Suprapubic skin (tissue), 4 donors: ENCODE results near the gene GASK1A. TPM values are rescaled to one million over a fixed set of nuclear protein-coding genes. Genes with fewer than 3 reads are reported as not detected.

Experiments
- DNase-seq, 2 donors: peaks; one replicate each; pipeline ENCODE4 v3.0.0-alpha.2; 2019; ENCODE audit warnings: low spot score in 2 of 2
- H3K27ac ChIP-seq: fragments of 200-600 bp; sonication (generic); one replicate; pipeline ENCODE4 v1.5.1; 2019
- H3K27me3 ChIP-seq: fragments of 200-600 bp; sonication (generic); one replicate; pipeline ENCODE4 v1.5.1; 2019
- H3K36me3 ChIP-seq: fragments of 200-600 bp; sonication (generic); one replicate; pipeline ENCODE4 v1.5.1; 2019
- H3K4me1 ChIP-seq: fragments of 200-600 bp; sonication (generic); one replicate; pipeline ENCODE4 v1.5.1; 2019
- H3K4me3 ChIP-seq: fragments of 200-600 bp; sonication (generic); one replicate; pipeline ENCODE4 v1.5.1; 2019; ENCODE audit warnings: mild to moderate bottlenecking
- H3K9me3 ChIP-seq: fragments of 200-600 bp; sonication (generic); one replicate; pipeline ENCODE4 v1.5.1; 2019
- CTCF ChIP-seq, 2 donors: fragments of 200-600 bp in 1 of 2; fragments of 450-650 bp in 1 of 2; sonication (generic) in 1 of 2; IDR thresholded peaks; one replicate each; pipeline ENCODE4 v1.5.1; 2016 to 2019; ENCODE audit warnings: antibody characterized with exemption in 2 of 2, mild to moderate bottlenecking in 1 of 2, moderate library complexity in 1 of 2
- EP300 ChIP-seq: sonication (generic); formaldehyde crosslinking; IDR thresholded peaks from one replicate; pipeline ENCODE4 v1.6.1; 2017; ENCODE audit warnings: antibody characterized with exemption
- POLR2A ChIP-seq, 2 donors: fragments of 450-650 bp; IDR thresholded peaks; one replicate each; pipeline ENCODE4 v1.6.1; 2017; ENCODE audit warnings: antibody characterized with exemption in 2 of 2, mild to moderate bottlenecking in 2 of 2, moderate library complexity in 2 of 2
- POLR2AphosphoS5 ChIP-seq, 3 donors: sonication (generic); formaldehyde crosslinking; IDR thresholded peaks; one replicate each; pipeline ENCODE4 v1.6.1; 2017; ENCODE audit warnings: antibody characterized with exemption in 3 of 3
- WGBS: methylation state at CpG from one replicate; pipeline ENCODE4 v1.1.5; 2018; 5-methylcytosine and 5-hydroxymethylcytosine counted together
- total RNA-seq, 4 donors: library from RNA; depleted of rRNA; stranded (reverse); fragments of >200 nt; gene quantifications; one replicate each; pipeline ENCODE4 v1.1.0, GENCODE V29; 2016

The GASK1A gene
- total RNA-seq, 4 donors from 2014 or later = 1.5 to 8.2 (median 3.2) TPM

- DNase-seq = peak in 1 of 2 donors; percentile 55
- TF ChIP-seq CTCF (IDR thresholded peaks at IDR 0.05) = no peak
- TF ChIP-seq EP300 = no peak
These were observed 40.1 kb downstream of the GASK1A start for GRCh38 chr3:43019006-43019809.

GRCh38 chr3:43019826-43020225, 40.7 kb downstream of the GASK1A start:
- Histone ChIP-seq H3K4me1 (peaks cover 10% of the 10 kb centered on the region), H3K27ac (no peak overlapping the region), H3K4me3 (no peak overlapping the region), H3K9me3 (no peaks in the 10 kb centered on the region), H3K36me3 (no peaks in the 10 kb centered on the region), H3K27me3 (no peaks in the 10 kb centered on the region)
- DNase-seq = no peak
- no peak for TF ChIP-seq POLR2AphosphoS5 (IDR thresholded peaks at IDR 0.05)
- no peak for TF ChIP-seq EP300
- TF ChIP-seq POLR2A (IDR thresholded peaks at IDR 0.05) = no peak
- no peak for TF ChIP-seq CTCF (IDR thresholded peaks at IDR 0.05)

More at GRCh38 chr3:43019006-43019809, 40.1 kb downstream of the GASK1A start:
- Histone ChIP-seq H3K36me3 (no peaks in the 10 kb centered on the region), H3K9me3 (no peaks in the 10 kb centered on the region), H3K27me3 (no peaks in the 10 kb centered on the region), H3K4me1 (peaks cover 10% of the 10 kb centered on the region), H3K27ac (peak overlapping the region; percentile 53), H3K4me3 (no peak overlapping the region)
- WGBS = 63% methylated on average over 6 of the region's 6 CpGs

GRCh38 chr3:43021186-43021585, 42.1 kb downstream of the GASK1A start:
- WGBS = 76% methylated on average over 4 of the region's 4 CpGs
- TF ChIP-seq EP300 (no peak), POLR2AphosphoS5 (IDR thresholded peaks at IDR 0.05) (no peak), CTCF (IDR thresholded peaks at IDR 0.05) (no peak), POLR2A (IDR thresholded peaks at IDR 0.05) (no peak)
- Histone ChIP-seq H3K4me1 (peaks cover 10% of the 10 kb centered on the region), H3K9me3 (no peaks in the 10 kb centered on the region), H3K27me3 (no peaks in the 10 kb centered on the region), H3K4me3 (no peak overlapping the region), H3K27ac (no peak overlapping the region), H3K36me3 (no peaks in the 10 kb centered on the region)
- no peak for DNase-seq

- 9% methylated on average over 1 of the region's 1 CpG for WGBS
- no peak for TF ChIP-seq CTCF (IDR thresholded peaks at IDR 0.05)
- TF ChIP-seq POLR2AphosphoS5 (IDR thresholded peaks at IDR 0.05) = no peak
- no peak for TF ChIP-seq POLR2A (IDR thresholded peaks at IDR 0.05)
- TF ChIP-seq EP300 = no peak
- Histone ChIP-seq H3K27me3 (no peaks in the 10 kb centered on the region), H3K36me3 (no peaks in the 10 kb centered on the region), H3K9me3 (no peaks in the 10 kb centered on the region), H3K4me3 (no peak overlapping the region), H3K4me1 (peaks cover 10% of the 10 kb centered on the region), H3K27ac (no peak overlapping the region)
- DNase-seq = peak in 1 of 2 donors; percentile 57
These were observed 43.0 kb downstream of the GASK1A start for GRCh38 chr3:43022121-43022520.

- Histone ChIP-seq H3K9me3 (no peaks in the 10 kb centered on the region), H3K4me1 (peaks cover 10% of the 10 kb centered on the region)
- 84% methylated on average over 4 of the region's 4 CpGs for WGBS
These were observed 44.0 kb downstream of the GASK1A start for GRCh38 chr3:43023066-43023465.

More at GRCh38 chr3:43023066-43023465, 44.0 kb downstream of the GASK1A start:
- H3K27ac ChIP-seq = no peak overlapping the region
- H3K27me3 ChIP-seq = no peaks in the 10 kb centered on the region
- H3K36me3 ChIP-seq = no peaks in the 10 kb centered on the region
- no peak for TF ChIP-seq EP300
- no peak for TF ChIP-seq CTCF (IDR thresholded peaks at IDR 0.05)
- TF ChIP-seq POLR2AphosphoS5 (IDR thresholded peaks at IDR 0.05) = no peak
- TF ChIP-seq POLR2A (IDR thresholded peaks at IDR 0.05) = no peak
- DNase-seq = no peak
- H3K4me3 ChIP-seq = no peak overlapping the region
